Dermis blood vessel endothelial cell (primary cell): ENCODE measurements around the gene SSH3. TPM values are rescaled to one million over a fixed set of nuclear protein-coding genes. Genes with fewer than 3 reads are reported as not detected.

ENCODE experiments used
- DNase-seq: peaks from one replicate; pipeline ENCODE4 v3.0.0; 2010
- total RNA-seq: library from RNA; depleted of rRNA; stranded (reverse); fragments of >200 nt; gene quantifications from 2 replicates; pipeline ENCODE4 v1.2.3, GENCODE V29; 2014

SSH3 gene
- total RNA-seq, 1 donor from 2014 or later: 19.7 TPM

GRCh38 chr11:67280341-67280787 is 23.0 kb upstream of the SSH3 start:
- no peak for DNase-seq

GRCh38 chr11:67280788-67281551 is 22.4 kb upstream of the SSH3 start:
- DNase-seq: no peak

- no peak for DNase-seq
Observed at GRCh38 chr11:67281552-67282150, 21.7 kb upstream of the SSH3 start.

DNA sequence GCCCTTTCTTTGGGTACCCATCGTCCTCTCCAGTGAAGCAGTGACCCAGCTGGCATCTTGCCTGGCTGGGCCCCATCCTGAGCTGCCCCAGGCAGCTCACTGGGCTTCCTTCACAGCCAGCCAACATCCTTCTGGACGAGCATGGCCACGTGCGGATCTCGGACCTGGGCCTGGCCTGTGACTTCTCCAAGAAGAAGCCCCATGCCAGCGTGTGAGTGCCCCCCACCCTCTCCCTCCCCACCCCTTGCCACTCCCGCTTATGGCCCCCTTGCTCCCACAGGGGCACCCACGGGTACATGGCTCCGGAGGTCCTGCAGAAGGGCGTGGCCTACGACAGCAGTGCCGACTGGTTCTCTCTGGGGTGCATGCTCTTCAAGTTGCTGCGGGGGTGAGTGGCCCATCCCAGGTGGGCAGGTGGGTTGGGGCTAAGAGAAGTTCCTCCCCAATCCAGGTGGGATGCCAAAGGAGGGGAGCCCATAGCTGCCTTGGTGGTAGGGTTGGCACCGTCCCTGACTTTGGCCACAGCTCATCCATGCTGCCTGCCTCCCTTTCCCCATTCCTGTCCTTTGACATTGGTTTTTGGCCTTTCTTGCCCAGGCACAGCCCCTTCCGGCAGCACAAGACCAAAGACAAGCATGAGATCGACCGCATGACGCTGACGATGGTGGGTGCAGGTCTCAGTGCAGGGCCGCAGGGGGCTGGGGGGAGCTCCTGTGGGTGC is 21.0 kb upstream of the SSH3 start:
- no peak for DNase-seq

GRCh38 chr11:67282876-67283371 is 20.4 kb upstream of the SSH3 start:
- DNase-seq: no peak

DNA sequence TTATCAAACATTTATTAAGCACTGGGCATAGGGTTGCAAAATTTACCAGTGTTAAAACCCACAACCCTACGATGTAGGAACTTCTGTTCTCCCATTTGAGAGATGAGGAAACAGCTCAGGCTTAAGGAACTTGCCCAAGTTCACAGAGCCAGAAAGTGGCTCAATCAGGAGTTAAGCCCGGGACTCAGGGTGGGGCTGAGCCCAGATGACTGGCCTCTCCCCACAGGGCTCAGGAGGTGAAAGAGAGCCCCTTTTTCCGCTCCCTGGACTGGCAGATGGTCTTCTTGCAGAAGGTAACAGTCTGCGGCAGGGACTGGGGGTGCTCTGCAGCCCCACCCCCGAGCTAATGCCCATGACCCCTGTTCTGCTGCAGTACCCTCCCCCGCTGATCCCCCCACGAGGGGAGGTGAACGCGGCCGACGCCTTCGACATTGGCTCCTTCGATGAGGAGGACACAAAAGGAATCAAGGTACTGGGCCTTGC is 19.8 kb upstream of the SSH3 start:
- no peak for DNase-seq

DNA sequence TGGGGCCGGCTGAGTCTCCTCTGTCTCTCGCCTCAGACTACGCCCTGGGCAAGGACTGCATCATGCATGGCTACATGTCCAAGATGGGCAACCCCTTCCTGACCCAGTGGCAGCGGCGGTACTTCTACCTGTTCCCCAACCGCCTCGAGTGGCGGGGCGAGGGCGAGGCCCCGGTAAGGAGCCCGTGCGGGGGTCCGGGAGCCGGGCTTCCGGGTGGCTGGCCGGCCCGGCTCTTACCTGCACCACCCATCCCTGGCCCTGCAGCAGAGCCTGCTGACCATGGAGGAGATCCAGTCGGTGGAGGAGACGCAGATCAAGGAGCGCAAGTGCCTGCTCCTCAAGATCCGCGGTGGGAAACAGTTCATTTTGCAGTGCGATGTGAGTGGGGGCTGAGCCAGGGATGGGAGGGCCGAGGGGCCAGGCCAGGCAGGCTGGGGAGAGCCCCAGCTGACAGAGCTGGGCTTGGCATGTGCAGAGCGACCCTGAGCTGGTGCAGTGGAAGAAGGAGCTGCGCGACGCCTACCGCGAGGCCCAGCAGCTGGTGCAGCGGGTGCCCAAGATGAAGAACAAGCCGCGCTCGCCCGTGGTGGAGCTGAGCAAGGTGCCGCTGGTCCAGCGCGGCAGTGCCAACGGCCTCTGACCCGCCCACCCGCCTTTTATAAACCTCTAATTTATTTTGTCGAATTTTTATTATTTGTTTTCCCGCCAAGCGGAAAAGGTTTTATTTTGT is 18.4 kb upstream of the SSH3 start:
- DNase-seq: no peak

DNA sequence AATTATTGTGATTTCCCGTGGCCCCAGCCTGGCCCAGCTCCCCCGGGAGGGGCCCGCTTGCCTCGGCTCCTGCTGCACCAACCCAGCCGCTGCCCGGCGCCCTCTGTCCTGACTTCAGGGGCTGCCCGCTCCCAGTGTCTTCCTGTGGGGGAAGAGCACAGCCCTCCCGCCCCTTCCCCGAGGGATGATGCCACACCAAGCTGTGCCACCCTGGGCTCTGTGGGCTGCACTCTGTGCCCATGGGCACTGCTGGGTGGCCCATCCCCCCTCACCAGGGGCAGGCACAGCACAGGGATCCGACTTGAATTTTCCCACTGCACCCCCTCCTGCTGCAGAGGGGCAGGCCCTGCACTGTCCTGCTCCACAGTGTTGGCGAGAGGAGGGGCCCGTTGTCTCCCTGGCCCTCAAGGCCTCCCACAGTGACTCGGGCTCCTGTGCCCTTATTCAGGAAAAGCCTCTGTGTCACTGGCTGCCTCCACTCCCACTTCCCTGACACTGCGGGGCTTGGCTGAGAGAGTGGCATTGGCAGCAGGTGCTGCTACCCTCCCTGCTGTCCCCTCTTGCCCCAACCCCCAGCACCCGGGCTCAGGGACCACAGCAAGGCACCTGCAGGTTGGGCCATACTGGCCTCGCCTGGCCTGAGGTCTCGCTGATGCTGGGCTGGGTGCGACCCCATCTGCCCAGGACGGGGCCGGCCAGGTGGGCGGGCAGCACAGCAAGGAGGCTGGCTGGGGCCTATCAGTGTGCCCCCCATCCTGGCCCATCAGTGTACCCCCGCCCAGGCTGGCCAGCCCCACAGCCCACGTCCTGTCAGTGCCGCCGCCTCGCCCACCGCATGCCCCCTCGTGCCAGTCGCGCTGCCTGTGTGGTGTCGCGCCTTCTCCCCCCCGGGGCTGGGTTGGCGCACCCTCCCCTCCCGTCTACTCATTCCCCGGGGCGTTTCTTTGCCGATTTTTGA is 17.5 kb upstream of the SSH3 start:
- DNase-seq: no peak

GRCh38 chr11:67286621-67287333 is 16.6 kb upstream of the SSH3 start:
- no peak for DNase-seq

- no peak for DNase-seq
Observed at GRCh38 chr11:67287355-67288197, 15.8 kb upstream of the SSH3 start.

DNA sequence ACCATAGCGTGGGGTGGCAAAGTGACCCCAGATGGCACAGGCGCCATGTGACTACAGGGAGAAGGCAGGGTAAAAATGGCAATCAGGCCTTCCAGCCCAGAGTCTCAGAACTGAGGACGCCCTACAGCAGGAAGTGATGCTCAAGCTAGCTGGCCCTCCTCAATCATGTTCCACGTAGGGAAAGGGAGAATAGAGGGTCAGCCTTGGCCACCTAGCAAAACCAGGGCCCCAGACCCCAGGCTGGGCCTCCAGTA is 15.2 kb upstream of the SSH3 start:
- DNase-seq: no peak

- peak; percentile 85 for DNase-seq
Observed at GRCh38 chr11:67288452-67289225, 14.7 kb upstream of the SSH3 start.

DNA sequence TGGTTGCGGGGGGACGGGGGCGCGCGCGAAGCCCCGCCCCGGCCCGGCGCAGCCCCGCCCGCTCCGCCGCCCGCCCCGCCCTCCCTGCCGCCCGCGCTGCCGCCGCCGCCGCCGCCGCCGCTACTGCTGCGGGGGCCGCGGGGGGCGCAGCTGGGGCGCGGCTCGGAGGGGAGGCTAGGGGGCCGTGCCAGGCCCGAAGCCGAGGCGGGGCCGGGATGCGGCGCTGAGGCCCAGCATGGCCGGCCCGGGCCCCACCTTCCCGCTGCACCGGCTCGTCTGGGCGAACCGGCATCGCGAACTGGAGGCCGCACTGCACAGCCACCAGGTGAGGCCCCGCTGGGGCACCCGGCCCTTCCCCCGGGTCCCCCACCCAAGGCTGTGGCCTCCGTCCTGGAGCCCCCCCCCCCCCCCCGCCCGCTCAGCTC is 14.1 kb upstream of the SSH3 start, which contains the start of gene ANKRD13D:
ANKRD13D (plus strand) TSS at position 78 of the 425 bp plus-strand sequence; CDS start at position 236, 158 bp downstream.
- no peak for DNase-seq

GRCh38 chr11:67289651-67290479 is 13.5 kb upstream of the SSH3 start:
- DNase-seq: peak; percentile 40

GRCh38 chr11:67290801-67291200 is 12.5 kb upstream of the SSH3 start:
- DNase-seq: no peak

- DNase-seq: no peak
Observed at GRCh38 chr11:67291481-67292381, 11.6 kb upstream of the SSH3 start.

- DNase-seq: no peak
Observed at GRCh38 chr11:67292671-67293070, 10.7 kb upstream of the SSH3 start.
